Skeletal muscle satellite cell (primary cell): ENCODE results near the gene NXT2.
"Not testable (repeated sequence)": the region's sequence is repeated elsewhere in the genome, so short reads cannot be mapped to it uniquely, and the experiment has no call there.

ENCODE experiments used
- H3K27me3 ChIP-seq: 2 replicates; pipeline ENCODE4 v1.7.0; 2013; ENCODE audit warnings: low read length; ENCODE audit not compliant: control insufficient read depth, insufficient read depth
- H3K36me3 ChIP-seq: 2 replicates; pipeline ENCODE4 v1.7.0; 2013; ENCODE audit warnings: mild to moderate bottlenecking, control low read depth, low read length; ENCODE audit not compliant: insufficient read depth
- H3K4me1 ChIP-seq: 2 replicates; pipeline ENCODE4 v1.7.0; 2013; ENCODE audit warnings: low read length; ENCODE audit not compliant: control insufficient read depth, insufficient read depth
- H3K4me2 ChIP-seq: 2 replicates; pipeline ENCODE4 v1.7.0; 2013; ENCODE audit warnings: mild to moderate bottlenecking, low read length
- H3K4me3 ChIP-seq: 2 replicates; pipeline ENCODE4 v1.7.0; 2013; ENCODE audit warnings: low read length
- H3K9ac ChIP-seq: 2 replicates; pipeline ENCODE4 v1.7.0; 2013; ENCODE audit warnings: mild to moderate bottlenecking, low read depth, low read length, moderate library complexity
- H3K9me3 ChIP-seq: replicated peaks from 2 replicates; pipeline ENCODE4 v1.7.0; 2013; ENCODE audit warnings: mild to moderate bottlenecking, control low read depth, low read length

The NXT2 gene

DNA sequence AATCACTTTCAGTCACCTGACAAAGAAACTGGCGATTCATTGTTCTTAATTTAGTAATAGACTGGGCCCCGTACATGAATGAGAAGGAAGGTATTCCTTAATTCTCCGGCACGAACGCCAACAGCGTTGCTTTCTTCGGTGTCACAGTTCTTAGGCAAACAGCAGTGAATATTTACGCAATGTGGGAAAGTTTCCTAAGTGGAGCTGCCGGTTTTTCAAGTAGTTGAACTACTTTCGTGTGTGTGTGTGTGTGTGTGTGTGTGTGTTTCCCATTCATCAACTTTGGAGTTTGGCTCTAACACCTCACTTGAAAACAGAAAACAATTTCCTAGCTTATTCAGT is 651 bp downstream of the NXT2 start:
- peak overlapping the region; percentile 92 for H3K9ac ChIP-seq

DNA sequence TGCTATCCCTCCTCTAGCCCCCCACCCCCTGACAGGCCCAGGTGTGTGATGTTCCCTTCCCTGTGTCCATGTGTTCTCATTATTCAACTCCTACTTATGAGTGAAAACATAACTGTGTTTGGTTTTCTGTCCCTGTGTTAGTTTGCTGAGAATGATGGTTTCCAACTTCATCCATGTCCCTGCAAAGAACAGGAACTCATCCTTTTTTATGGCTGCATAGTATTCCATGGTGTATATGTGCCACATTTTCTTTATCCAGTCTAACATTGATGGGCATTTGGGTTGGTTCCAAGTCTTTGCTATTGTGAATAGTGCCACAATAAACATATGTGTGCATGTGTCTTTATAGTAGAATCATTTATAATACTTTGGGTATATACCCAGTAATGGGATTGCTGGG is 2.4 kb downstream of the NXT2 start:
- H3K4me3 ChIP-seq, H3K36me3 ChIP-seq, H3K9me3 ChIP-seq, H3K9ac ChIP-seq, H3K27me3 ChIP-seq, H3K4me2 ChIP-seq, H3K4me1 ChIP-seq: not testable (repeated sequence)

More for the DNA sequence above, 651 bp downstream of the NXT2 start:
- H3K9me3 ChIP-seq, result no peaks in the 10 kb centered on the region
- no peaks in the 10 kb centered on the region for H3K27me3 ChIP-seq
- H3K36me3 ChIP-seq, result no peaks in the 10 kb centered on the region
- H3K4me1 ChIP-seq, result peaks cover 5% of the 10 kb centered on the region
- H3K4me2 ChIP-seq, result peak overlapping the region; percentile 61
- H3K4me3 ChIP-seq, result peak overlapping the region; percentile 87

DNA sequence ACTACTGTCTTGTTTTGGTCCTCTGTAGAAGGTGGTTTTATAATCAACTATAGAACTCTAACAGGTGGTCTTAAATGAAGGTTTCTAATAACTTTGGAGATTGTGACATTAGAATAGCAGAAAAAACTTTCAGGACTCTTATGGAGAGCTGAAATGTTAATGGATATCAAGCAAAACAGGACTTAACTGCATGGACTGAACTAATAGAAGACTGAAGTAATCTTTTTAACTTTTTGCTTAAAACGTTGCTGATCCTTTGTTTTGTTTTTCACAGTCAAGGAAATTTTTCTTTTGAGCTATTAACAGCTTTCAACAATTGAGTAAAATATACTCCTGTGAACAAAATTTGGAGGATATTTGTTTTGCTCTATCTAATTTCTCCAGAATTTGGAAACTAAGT is 17.2 kb downstream of the NXT2 start:
- no peak overlapping the region for H3K4me2 ChIP-seq
- no peak overlapping the region for H3K9ac ChIP-seq
- peaks cover 21% of the 10 kb centered on the region for H3K27me3 ChIP-seq
- H3K36me3 ChIP-seq, result no peaks in the 10 kb centered on the region
- no peaks in the 10 kb centered on the region for H3K9me3 ChIP-seq
- no peak overlapping the region for H3K4me3 ChIP-seq
- no peaks in the 10 kb centered on the region for H3K4me1 ChIP-seq

DNA sequence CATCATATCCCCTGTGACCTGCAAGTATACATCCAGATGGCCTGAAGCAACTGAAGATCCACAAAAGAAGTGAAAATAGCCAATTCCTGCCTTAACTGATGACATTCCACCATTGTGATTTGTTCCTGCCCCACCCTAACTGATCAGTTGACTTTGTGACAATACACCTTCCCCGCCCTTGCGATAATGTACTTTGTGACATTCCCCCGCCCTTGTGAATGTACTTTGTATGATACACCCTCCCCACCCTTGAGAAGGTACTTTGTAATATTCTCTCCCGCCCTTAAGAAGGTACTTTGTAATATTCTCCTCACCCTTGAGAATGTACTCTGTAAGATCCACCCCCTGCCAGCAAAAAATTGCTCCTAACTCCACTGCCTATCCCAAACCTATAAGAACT is 39.4 kb downstream of the NXT2 start:
- not testable (repeated sequence) for H3K36me3 ChIP-seq, H3K9ac ChIP-seq

DNA sequence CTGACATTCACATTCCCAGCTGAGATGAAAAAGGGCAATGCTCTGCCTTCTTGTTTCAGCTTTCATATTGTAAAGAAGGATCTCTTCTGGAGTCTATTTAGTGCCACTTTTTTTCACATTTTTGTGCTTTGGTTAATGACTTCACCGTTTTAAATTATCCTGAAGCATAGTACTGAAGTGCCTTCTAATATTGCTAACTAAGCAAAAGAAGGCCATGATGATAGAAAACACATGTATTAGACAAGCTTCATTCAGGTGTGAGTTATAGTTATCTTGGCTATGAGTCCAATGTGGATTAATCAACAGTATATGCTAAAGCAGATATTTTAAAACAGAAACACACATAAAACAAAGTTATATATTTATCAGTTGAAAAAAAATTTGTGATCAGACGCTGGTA is 40.4 kb downstream of the NXT2 start:
- no peak overlapping the region for H3K4me3 ChIP-seq
- H3K9me3 ChIP-seq, result no peaks in the 10 kb centered on the region
- no peaks in the 10 kb centered on the region for H3K36me3 ChIP-seq
- H3K9ac ChIP-seq, result no peak overlapping the region
- no peak overlapping the region for H3K4me2 ChIP-seq
- no peaks in the 10 kb centered on the region for H3K4me1 ChIP-seq
- peaks cover 52% of the 10 kb centered on the region for H3K27me3 ChIP-seq

More for the DNA sequence above, 39.4 kb downstream of the NXT2 start:
- not testable (repeated sequence) for H3K4me2 ChIP-seq, H3K9me3 ChIP-seq, H3K4me1 ChIP-seq, H3K4me3 ChIP-seq
- peaks cover 44% of the 10 kb centered on the region for H3K27me3 ChIP-seq

DNA sequence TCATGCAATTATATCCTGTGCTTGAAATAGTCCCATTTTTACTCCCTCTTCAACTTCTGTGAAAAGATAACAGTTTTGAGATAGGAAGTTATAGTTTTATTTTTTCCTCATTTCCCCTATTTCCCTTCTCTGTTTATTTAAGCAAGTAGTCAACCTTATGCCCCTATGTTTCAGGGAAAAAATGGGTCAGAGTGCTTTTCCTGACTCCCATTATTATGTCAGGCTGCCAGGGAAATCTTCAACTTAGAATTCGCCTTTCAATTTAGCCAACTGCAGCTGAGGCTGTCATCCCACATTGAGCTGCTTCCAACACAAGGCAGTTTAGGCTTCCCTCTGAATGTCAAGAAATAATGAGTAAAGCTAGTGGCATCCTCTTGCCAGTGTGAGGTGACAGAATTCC is 42.3 kb downstream of the NXT2 start:
- Histone ChIP-seq H3K4me3 (no peak overlapping the region), H3K27me3 (peaks cover 39% of the 10 kb centered on the region), H3K9me3 (no peaks in the 10 kb centered on the region), H3K4me1 (no peaks in the 10 kb centered on the region), H3K36me3 (no peaks in the 10 kb centered on the region), H3K4me2 (no peak overlapping the region), H3K9ac (no peak overlapping the region)

DNA sequence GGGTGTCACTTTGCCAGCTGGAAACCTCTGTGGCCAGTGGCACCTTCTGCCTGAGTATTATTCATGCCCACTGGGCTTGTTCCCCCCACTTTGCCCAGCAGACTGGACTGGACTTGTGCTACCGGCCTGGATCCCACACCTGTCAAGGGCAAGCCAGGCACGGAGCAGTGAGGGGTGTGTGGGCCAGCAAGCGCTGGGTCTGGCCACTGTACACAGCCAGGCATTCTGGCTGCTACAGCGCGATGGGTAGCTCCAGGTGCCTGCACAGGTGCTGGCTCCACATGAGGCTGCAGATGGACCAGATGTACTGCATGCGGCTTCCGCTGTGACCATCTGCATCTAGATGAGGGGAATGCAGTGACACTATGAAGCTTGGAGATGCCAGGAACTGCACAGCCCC is 48.8 kb downstream of the NXT2 start:
- Histone ChIP-seq H3K9ac (no peak overlapping the region), H3K27me3 (peaks cover 49% of the 10 kb centered on the region), H3K36me3 (no peaks in the 10 kb centered on the region), H3K4me2 (no peak overlapping the region), H3K4me3 (no peak overlapping the region), H3K4me1 (no peaks in the 10 kb centered on the region), H3K9me3 (no peaks in the 10 kb centered on the region)

DNA sequence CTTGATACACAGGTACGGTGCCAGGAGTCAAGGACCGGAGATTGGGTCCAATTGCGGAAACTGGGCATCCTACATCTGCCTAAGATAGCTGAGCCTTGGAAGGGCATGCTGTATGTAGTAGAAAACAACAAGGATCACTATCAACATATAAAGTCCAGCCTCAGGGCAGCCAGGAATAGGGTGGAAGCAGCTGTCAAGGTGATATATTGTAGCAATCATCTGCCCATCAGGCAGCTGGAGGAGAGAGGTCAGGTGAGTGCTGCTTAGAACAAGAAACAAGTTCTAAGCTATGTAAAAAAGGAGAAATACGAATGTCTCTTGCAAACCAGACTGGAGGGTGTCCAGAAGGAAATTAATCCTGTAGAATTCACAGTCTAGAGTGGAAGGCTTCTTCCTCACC is 53.5 kb downstream of the NXT2 start:
- Histone ChIP-seq H3K36me3 (no peaks in the 10 kb centered on the region), H3K4me2 (no peak overlapping the region), H3K4me3 (no peak overlapping the region), H3K9ac (no peak overlapping the region), H3K27me3 (peaks cover 62% of the 10 kb centered on the region), H3K4me1 (no peaks in the 10 kb centered on the region), H3K9me3 (no peaks in the 10 kb centered on the region)
